Endodermal cell (in vitro differentiated cells): ENCODE data around the gene ZSCAN10. TPM values are rescaled to one million over a fixed set of nuclear protein-coding genes. Genes with fewer than 3 reads are reported as not detected.
"Not testable (repeated sequence)": the region's sequence is repeated elsewhere in the genome, so short reads cannot be mapped to it uniquely, and the experiment has no call there.

ENCODE experiments used
- DNase-seq: peaks from one replicate; pipeline ENCODE4 v3.0.0-alpha.2; 2017
- H3K27ac ChIP-seq: 2 replicates; pipeline ENCODE4 v1.5.1; 2013; ENCODE audit warnings: mild to moderate bottlenecking, low read depth, low read length, moderate library complexity
- H3K27me3 ChIP-seq: 2 replicates; pipeline ENCODE4 v1.6.1; 2013; ENCODE audit warnings: mild to moderate bottlenecking, low read length, moderate library complexity; ENCODE audit not compliant: insufficient read depth, control insufficient read depth, poor library complexity, severe bottlenecking
- H3K36me3 ChIP-seq: 2 replicates; pipeline ENCODE4 v1.7.0; 2013; ENCODE audit warnings: mild to moderate bottlenecking, low read length, moderate library complexity; ENCODE audit not compliant: control insufficient read depth, insufficient read depth
- H3K4me1 ChIP-seq: one replicate; pipeline ENCODE4 v1.7.0; 2013; ENCODE audit warnings: low read length; ENCODE audit not compliant: control insufficient read depth, insufficient read depth
- H3K4me3 ChIP-seq: 2 replicates; pipeline ENCODE4 v1.5.1; 2013; ENCODE audit warnings: mild to moderate bottlenecking, low read length, moderate library complexity
- H3K9ac ChIP-seq: 2 replicates; pipeline ENCODE4 v1.6.1; 2013; ENCODE audit warnings: mild to moderate bottlenecking, low read length, moderate library complexity; ENCODE audit not compliant: poor library complexity, severe bottlenecking; ENCODE audit errors: extremely low read depth
- H3K9me3 ChIP-seq: 2 replicates; pipeline ENCODE4 v1.6.1; 2013; ENCODE audit warnings: mild to moderate bottlenecking, low read length, moderate library complexity; ENCODE audit not compliant: control insufficient read depth
- H3K27ac Mint-ChIP-seq: 2 replicates; pipeline ENCODE4 v1.8.0; 2020; ENCODE audit warnings: mixed read lengths
- H3K27me3 Mint-ChIP-seq: 2 replicates; pipeline ENCODE4 v1.8.0; 2021; ENCODE audit warnings: mild to moderate bottlenecking, mixed read lengths; ENCODE audit not compliant: insufficient read depth
- H3K36me3 Mint-ChIP-seq: 2 replicates; pipeline ENCODE4 v1.8.0; 2020; ENCODE audit warnings: low read depth, mixed read lengths
- H3K4me1 Mint-ChIP-seq: 2 replicates; pipeline ENCODE4 v1.8.0; 2020; ENCODE audit warnings: mixed read lengths
- H3K4me3 Mint-ChIP-seq: 2 replicates; pipeline ENCODE4 v1.8.0; 2020; ENCODE audit warnings: mild to moderate bottlenecking, moderate library complexity, mixed read lengths
- H3K9me3 Mint-ChIP-seq: 2 replicates; pipeline ENCODE4 v1.8.0; 2020; ENCODE audit warnings: mild to moderate bottlenecking, mixed read lengths
- CTCF ChIP-seq: fragments of 200-600 bp; sonication (generic); conservative IDR thresholded peaks from 2 replicates; pipeline ENCODE4 v1.5.0; 2021; ENCODE audit warnings: antibody characterized with exemption, mild to moderate bottlenecking
- WGBS, 2 experiments: methylation state at CpG; one replicate each; pipeline versions ENCODE4 v1.1.5 to v1.1.7; 2013; ENCODE audit warnings: missing lambda C conversion rate in 2 of 2, mixed read lengths in 1 of 2; ENCODE audit not compliant: insufficient coverage in 1 of 2, insufficient read length in 1 of 2; 5-methylcytosine and 5-hydroxymethylcytosine counted together
- total RNA-seq, 2 donors: library from RNA; stranded (reverse); fragmentation: NEBNext Ultra II Directional in 1 of 2; extraction: Animal tissue kit (Norgen Biotek cat#: 25700) in 1 of 2; gene quantifications; 2 replicates in 1 of 2; 3 replicates in 1 of 2; pipeline ENCODE4 v1.2.1, GENCODE V29; 2021

Gene ZSCAN10
- total RNA-seq, 2 donors from 2014 or later = 36.6 to 70.0 TPM

GRCh38 chr16:3080024-3080423, 19.1 kb downstream of the ZSCAN10 start:
- no peaks in the 10 kb centered on the region for H3K36me3 ChIP-seq
- Mint-ChIP-seq H3K27ac (no peak overlapping the region), H3K27me3 (no peaks in the 10 kb centered on the region), H3K9me3 (peaks cover 3% of the 10 kb centered on the region), H3K4me1 (peaks cover 8% of the 10 kb centered on the region), H3K4me3 (no peak overlapping the region), H3K36me3 (no peaks in the 10 kb centered on the region)
- H3K27ac ChIP-seq = no peak overlapping the region
- TF ChIP-seq CTCF = no peak
- no peak for DNase-seq
- H3K4me1 ChIP-seq = no peaks in the 10 kb centered on the region
- H3K27me3 ChIP-seq = no peaks in the 10 kb centered on the region
- WGBS, 2 experiments = 94 to 95% methylated on average over 17 of the region's 17 CpGs
- no peak overlapping the region for H3K4me3 ChIP-seq
- H3K9ac ChIP-seq = no peak overlapping the region
- no peaks in the 10 kb centered on the region for H3K9me3 ChIP-seq

GRCh38 chr16:3076577-3076976, 22.5 kb downstream of the ZSCAN10 start:
- no peaks in the 10 kb centered on the region for H3K9me3 ChIP-seq
- Mint-ChIP-seq H3K4me1 (peaks cover 14% of the 10 kb centered on the region), H3K27ac (no peak overlapping the region), H3K9me3 (peaks cover 3% of the 10 kb centered on the region), H3K4me3 (no peak overlapping the region), H3K27me3 (no peaks in the 10 kb centered on the region), H3K36me3 (no peaks in the 10 kb centered on the region)
- DNase-seq = no peak
- no peaks in the 10 kb centered on the region for H3K4me1 ChIP-seq
- 43 to 71% methylated on average over 2 to 6 of the region's 6 CpGs for WGBS, 2 experiments
- H3K36me3 ChIP-seq = no peaks in the 10 kb centered on the region
- H3K9ac ChIP-seq = no peak overlapping the region
- no peak for TF ChIP-seq CTCF
- no peaks in the 10 kb centered on the region for H3K27me3 ChIP-seq
- no peak overlapping the region for H3K27ac ChIP-seq
- H3K4me3 ChIP-seq = no peak overlapping the region

GRCh38 chr16:3075946-3076345, 23.1 kb downstream of the ZSCAN10 start:
- WGBS, 2 experiments = 80 to 92% methylated on average over 1 to 6 of the region's 6 CpGs
- not testable (repeated sequence) for H3K27me3 ChIP-seq, H3K4me3 ChIP-seq, H3K27ac ChIP-seq, H3K27ac Mint-ChIP-seq, H3K9me3 Mint-ChIP-seq, H3K4me3 Mint-ChIP-seq, H3K36me3 Mint-ChIP-seq, H3K9ac ChIP-seq, H3K4me1 ChIP-seq, H3K9me3 ChIP-seq, H3K27me3 Mint-ChIP-seq, DNase-seq, H3K36me3 ChIP-seq
- peaks cover 14% of the 10 kb centered on the region for H3K4me1 Mint-ChIP-seq

- Histone ChIP-seq H3K27ac (no peak overlapping the region), H3K4me1 (no peaks in the 10 kb centered on the region), H3K9ac (no peak overlapping the region), H3K9me3 (no peaks in the 10 kb centered on the region), H3K27me3 (no peaks in the 10 kb centered on the region), H3K36me3 (no peaks in the 10 kb centered on the region), H3K4me3 (no peak overlapping the region)
- Mint-ChIP-seq H3K36me3 (no peaks in the 10 kb centered on the region), H3K27ac (no peak overlapping the region), H3K4me1 (peaks cover 14% of the 10 kb centered on the region), H3K27me3 (no peaks in the 10 kb centered on the region), H3K9me3 (no peaks in the 10 kb centered on the region), H3K4me3 (no peak overlapping the region)
- no peak for DNase-seq
- WGBS, 2 experiments = 71 to 83% methylated on average over 2 to 10 of the region's 10 CpGs
- TF ChIP-seq CTCF = no peak
These were observed 23.6 kb downstream of the ZSCAN10 start for GRCh38 chr16:3075523-3075915.
